ENCODE measurements around the gene STK24. TPM values are rescaled to one million over a fixed set of nuclear protein-coding genes. Genes with fewer than 3 reads are reported as not detected.

The STK24 gene
- polyA plus RNA-seq, 1 of the 3 experiments (the other 2 are of a cell fraction): 30.5 TPM

DNA sequence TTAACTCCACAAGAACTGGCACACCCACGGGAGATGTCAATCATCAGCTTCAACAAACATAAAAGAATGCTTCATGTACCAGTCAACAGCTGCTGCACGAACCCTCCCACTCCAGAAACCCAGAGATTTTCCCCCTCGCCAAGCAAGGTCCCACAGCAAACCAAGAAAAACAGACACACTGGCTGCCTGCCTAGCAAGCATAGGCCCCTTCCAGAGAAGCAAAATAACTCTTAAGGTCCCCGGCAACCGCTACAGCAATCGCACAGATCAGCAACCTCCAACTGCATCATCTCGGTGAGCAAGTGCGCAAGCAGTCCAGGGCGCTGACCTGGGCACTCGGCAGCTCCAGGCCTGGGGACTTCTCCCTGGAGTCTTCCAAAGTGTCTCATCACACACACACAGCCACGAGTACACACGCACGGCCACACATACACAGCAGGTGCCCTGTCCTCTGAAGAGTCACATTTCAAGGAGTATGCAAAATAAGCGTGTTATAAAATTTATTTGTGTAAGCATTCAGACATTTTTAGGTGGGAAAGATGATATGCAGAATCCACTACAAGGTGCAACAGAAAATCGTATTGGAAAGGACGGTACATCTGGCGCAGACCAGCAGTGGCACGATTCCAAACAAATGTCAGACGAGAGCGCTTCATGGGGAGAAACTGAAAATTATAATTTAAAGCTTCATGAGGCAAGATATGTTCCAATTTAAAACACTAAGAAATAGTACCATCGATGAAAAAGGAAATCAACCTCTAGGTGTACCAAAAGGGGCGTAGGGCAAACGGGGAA is 125.0 kb downstream of the STK24 start:
- no peak overlapping the region for H2AFZ ChIP-seq (ENCODE audit: low read depth)
- H3K36me3 ChIP-seq (replicated peaks in 1 of 2; ENCODE audit: control insufficient read depth in 1 of 2, insufficient read depth in 2 of 2, low read length in 1 of 2): peaks cover 27 to 73% of the 10 kb centered on the region in 2 experiments
- no peaks in the 10 kb centered on the region for H3K9me3 ChIP-seq
- peaks cover 36% of the 10 kb centered on the region for H3F3A ChIP-seq (replicated peaks; ENCODE audit: insufficient read depth)
- TF ChIP-seq RAD21 (IDR thresholded peaks at IDR 0.05; ENCODE audit: low read length) (no peak), FOXJ3 (CRISPR knock-in tag; IDR thresholded peaks at IDR 0.05) (no peak), MEF2A (IDR thresholded peaks at IDR 0.05; ENCODE audit: borderline replicate concordance, low read depth) (no peak), NFIC (IDR thresholded peaks at IDR 0.05; ENCODE audit: borderline replicate concordance) (no peak), POLR2AphosphoS5 (IDR thresholded peaks at IDR 0.05; ENCODE audit: low read depth, low read length) (no peak), GATA2 (CRISPR knock-in tag; IDR thresholded peaks at IDR 0.05) (no peak), YY1 (IDR thresholded peaks at IDR 0.05; ENCODE audit: low read depth) (no peak), FOSL2 (IDR thresholded peaks at IDR 0.05; ENCODE audit: borderline replicate concordance, low read depth) (no peak), TEAD4 (IDR thresholded peaks at IDR 0.05; ENCODE audit: borderline replicate concordance, insufficient read depth) (no peak), TAF1 (IDR thresholded peaks at IDR 0.05; ENCODE audit: borderline replicate concordance, low read depth, low read length) (no peak), TCF12 (IDR thresholded peaks at IDR 0.05) (no peak), ELF1 (IDR thresholded peaks at IDR 0.05) (no peak)
- TF ChIP-seq, protein P1, sequence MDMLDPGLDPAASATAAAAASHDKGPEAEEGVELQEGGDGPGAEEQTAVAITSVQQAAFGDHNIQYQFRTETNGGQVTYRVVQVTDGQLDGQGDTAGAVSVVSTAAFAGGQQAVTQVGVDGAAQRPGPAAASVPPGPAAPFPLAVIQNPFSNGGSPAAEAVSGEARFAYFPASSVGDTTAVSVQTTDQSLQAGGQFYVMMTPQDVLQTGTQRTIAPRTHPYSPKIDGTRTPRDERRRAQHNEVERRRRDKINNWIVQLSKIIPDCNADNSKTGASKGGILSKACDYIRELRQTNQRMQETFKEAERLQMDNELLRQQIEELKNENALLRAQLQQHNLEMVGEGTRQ (IDR thresholded peaks at IDR 0.05; ENCODE audit: borderline replicate concordance, low read depth, low read length): no peak
- TF ChIP-seq, protein P2, sequence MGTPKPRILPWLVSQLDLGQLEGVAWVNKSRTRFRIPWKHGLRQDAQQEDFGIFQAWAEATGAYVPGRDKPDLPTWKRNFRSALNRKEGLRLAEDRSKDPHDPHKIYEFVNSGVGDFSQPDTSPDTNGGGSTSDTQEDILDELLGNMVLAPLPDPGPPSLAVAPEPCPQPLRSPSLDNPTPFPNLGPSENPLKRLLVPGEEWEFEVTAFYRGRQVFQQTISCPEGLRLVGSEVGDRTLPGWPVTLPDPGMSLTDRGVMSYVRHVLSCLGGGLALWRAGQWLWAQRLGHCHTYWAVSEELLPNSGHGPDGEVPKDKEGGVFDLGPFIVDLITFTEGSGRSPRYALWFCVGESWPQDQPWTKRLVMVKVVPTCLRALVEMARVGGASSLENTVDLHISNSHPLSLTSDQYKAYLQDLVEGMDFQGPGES (IDR thresholded peaks at IDR 0.05; ENCODE audit: low read depth, low read length): no peak
- TF ChIP-seq, protein P3, sequence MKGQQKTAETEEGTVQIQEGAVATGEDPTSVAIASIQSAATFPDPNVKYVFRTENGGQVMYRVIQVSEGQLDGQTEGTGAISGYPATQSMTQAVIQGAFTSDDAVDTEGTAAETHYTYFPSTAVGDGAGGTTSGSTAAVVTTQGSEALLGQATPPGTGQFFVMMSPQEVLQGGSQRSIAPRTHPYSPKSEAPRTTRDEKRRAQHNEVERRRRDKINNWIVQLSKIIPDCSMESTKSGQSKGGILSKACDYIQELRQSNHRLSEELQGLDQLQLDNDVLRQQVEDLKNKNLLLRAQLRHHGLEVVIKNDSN (IDR thresholded peaks at IDR 0.05; ENCODE audit: borderline replicate concordance, low read depth): no peak
- TF ChIP-seq, protein P4, sequence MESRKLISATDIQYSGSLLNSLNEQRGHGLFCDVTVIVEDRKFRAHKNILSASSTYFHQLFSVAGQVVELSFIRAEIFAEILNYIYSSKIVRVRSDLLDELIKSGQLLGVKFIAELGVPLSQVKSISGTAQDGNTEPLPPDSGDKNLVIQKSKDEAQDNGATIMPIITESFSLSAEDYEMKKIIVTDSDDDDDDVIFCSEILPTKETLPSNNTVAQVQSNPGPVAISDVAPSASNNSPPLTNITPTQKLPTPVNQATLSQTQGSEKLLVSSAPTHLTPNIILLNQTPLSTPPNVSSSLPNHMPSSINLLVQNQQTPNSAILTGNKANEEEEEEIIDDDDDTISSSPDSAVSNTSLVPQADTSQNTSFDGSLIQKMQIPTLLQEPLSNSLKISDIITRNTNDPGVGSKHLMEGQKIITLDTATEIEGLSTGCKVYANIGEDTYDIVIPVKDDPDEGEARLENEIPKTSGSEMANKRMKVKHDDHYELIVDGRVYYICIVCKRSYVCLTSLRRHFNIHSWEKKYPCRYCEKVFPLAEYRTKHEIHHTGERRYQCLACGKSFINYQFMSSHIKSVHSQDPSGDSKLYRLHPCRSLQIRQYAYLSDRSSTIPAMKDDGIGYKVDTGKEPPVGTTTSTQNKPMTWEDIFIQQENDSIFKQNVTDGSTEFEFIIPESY (IDR thresholded peaks at IDR 0.05; ENCODE audit: borderline replicate concordance, low read depth): no peak
- no peaks in the 10 kb centered on the region for H3K27me3 ChIP-seq (ENCODE audit: insufficient read depth)
- H3K9me2 ChIP-seq: no peaks in the 10 kb centered on the region
- H3K4me1 ChIP-seq (ENCODE audit: control insufficient read depth in 1 of 2, insufficient read depth in 2 of 2, low read depth in 1 of 2, low read length in 1 of 2): peaks cover 8 to 17% of the 10 kb centered on the region in 2 experiments; a peak in 2 of 4 replicates
- WGBS (ENCODE audit: low lambda C conversion rate): 91% methylated on average over 22 of the region's 23 CpGs
- no peak for DNase-seq
- H3K27ac ChIP-seq (ENCODE audit: low read depth in 2 of 2, low read length in 1 of 2): no peak overlapping the region
- no peak overlapping the region for H3K4me2 ChIP-seq
- H3K4me3 ChIP-seq (ENCODE audit: low read depth in 2 of 2, low read length in 1 of 2): no peak overlapping the region
- no peak overlapping the region for H3K9ac ChIP-seq
- no peaks in the 10 kb centered on the region for H3K79me2 ChIP-seq (ENCODE audit: insufficient read depth)
- CTCF ChIA-PET: interaction anchor here (0.6 to 9.3 kb wide), 4 partner anchors 15 to 306 kb away, joined by 3 to 164 read pairs (median 26); no protein-coding TSS in a partner anchor
- peaks cover 11% of the 10 kb centered on the region; the same call in 1 of the 2 replicates for H4K20me1 ChIP-seq (ENCODE audit: insufficient read depth)
- POLR2A ChIA-PET: no interaction called here
